ENCODE results near the gene DZIP1L. TPM values are rescaled to one million over a fixed set of nuclear protein-coding genes. Genes with fewer than 3 reads are reported as not detected.

Gene DZIP1L
- total and polyA plus RNA-seq, 9 of the 15 experiments (the other 6 are each of a cell fraction or from before 2014, with no cell fraction given): 0.03 to 1.5 (median 0.48) TPM; not detected in 1

DNA sequence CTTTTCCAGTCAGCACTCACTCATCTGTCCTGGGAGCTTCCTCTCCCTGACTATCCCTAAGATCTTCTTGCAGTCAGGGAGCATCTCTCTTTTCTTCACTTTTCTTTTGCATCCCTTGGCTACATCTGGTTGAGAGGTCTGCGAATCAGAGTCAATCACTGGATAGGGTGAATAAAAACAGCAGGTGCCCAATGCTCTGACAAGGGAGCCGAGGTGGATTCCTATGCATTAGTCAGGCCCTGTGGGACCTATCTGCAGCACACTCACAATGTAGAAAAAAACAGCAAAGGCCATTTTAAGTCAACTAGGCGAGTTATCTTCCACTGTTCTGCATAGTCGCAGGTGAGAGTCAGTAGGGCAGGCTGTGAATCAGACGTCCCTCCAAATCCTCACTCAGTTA, 35.5 kb downstream of the DZIP1L start:
- H3K9me1 ChIP-seq (ENCODE audit: control insufficient read depth, insufficient read depth, low read length): no peaks in the 10 kb centered on the region
- WGBS (ENCODE audit: insufficient coverage, low coverage, missing lambda C conversion rate): 3% methylated on average over 4 of the region's 5 CpGs
- in situ Hi-C loops (cut with MboI): no loop called here
- H3K27ac ChIP-seq (ENCODE audit: extremely low read depth, low read depth, low read length): no peak overlapping the region
- no peaks in the 10 kb centered on the region for H3K36me3 ChIP-seq (ENCODE audit: control insufficient read depth, insufficient read depth, low read length)
- POLR2A ChIA-PET: no interaction called here
- DNase-seq (ENCODE audit: extremely low read depth in 1 of 4, low spot score in 3 of 4) (no peak), ATAC-seq (no peak), FAIRE-seq (no peak)
- intact Hi-C loops (cut with micrococcal nuclease): no loop called here
- H3K4me3 ChIP-seq: no peak overlapping the region
- H3K79me2 ChIP-seq (ENCODE audit: control insufficient read depth, insufficient read depth, low read length): no peaks in the 10 kb centered on the region
- no peak overlapping the region for H3K4me2 ChIP-seq (ENCODE audit: insufficient read depth, low read length)
- TF ChIP-seq, protein P1, sequence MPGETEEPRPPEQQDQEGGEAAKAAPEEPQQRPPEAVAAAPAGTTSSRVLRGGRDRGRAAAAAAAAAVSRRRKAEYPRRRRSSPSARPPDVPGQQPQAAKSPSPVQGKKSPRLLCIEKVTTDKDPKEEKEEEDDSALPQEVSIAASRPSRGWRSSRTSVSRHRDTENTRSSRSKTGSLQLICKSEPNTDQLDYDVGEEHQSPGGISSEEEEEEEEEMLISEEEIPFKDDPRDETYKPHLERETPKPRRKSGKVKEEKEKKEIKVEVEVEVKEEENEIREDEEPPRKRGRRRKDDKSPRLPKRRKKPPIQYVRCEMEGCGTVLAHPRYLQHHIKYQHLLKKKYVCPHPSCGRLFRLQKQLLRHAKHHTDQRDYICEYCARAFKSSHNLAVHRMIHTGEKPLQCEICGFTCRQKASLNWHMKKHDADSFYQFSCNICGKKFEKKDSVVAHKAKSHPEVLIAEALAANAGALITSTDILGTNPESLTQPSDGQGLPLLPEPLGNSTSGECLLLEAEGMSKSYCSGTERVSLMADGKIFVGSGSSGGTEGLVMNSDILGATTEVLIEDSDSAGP (CRISPR knock-in tag; IDR thresholded peaks at IDR 0.05): no peak
- no peak for TF ChIP-seq HDAC6 (IDR thresholded peaks at IDR 0.05; ENCODE audit: low read depth, low read length)
- TF ChIP-seq ZSCAN32 (CRISPR knock-in tag; IDR thresholded peaks at IDR 0.05): no peak
- TF ChIP-seq ZNF445 (CRISPR knock-in tag; IDR thresholded peaks at IDR 0.05; ENCODE audit: low read depth): no peak
- TF ChIP-seq TEAD1 (CRISPR knock-in tag; IDR thresholded peaks at IDR 0.05): no peak
- TF ChIP-seq HIVEP1 (CRISPR knock-in tag; IDR thresholded peaks at IDR 0.05): no peak
- TF ChIP-seq RAD21 (CRISPR knock-in tag; conservative IDR thresholded peaks at IDR 0.05 in 1 of 2, IDR thresholded peaks at IDR 0.05 in 1 of 2): no peak
- no peak for TF ChIP-seq PTBP1 (IDR thresholded peaks at IDR 0.05; ENCODE audit: low read depth, low read length)
- no peak for TF ChIP-seq ILF3 (IDR thresholded peaks at IDR 0.05; ENCODE audit: borderline replicate concordance)
- no peak for TF ChIP-seq ZNF76 (CRISPR knock-in tag; IDR thresholded peaks at IDR 0.05; ENCODE audit: borderline replicate concordance)
- no peak for TF ChIP-seq ADNP (tag; IDR thresholded peaks at IDR 0.05)
- no peak for TF ChIP-seq NUFIP1 (IDR thresholded peaks at IDR 0.05; ENCODE audit: partially characterized antibody)
- TF ChIP-seq, protein P2, sequence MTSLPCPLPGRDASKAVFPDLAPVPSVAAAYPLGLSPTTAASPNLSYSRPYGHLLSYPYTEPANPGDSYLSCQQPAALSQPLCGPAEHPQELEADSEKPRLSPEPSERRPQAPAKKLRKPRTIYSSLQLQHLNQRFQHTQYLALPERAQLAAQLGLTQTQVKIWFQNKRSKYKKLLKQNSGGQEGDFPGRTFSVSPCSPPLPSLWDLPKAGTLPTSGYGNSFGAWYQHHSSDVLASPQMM (CRISPR knock-in tag; IDR thresholded peaks at IDR 0.05): no peak
- H4K20me1 ChIP-seq (replicated peaks; ENCODE audit: control insufficient read depth, insufficient read depth, low read length): no peaks in the 10 kb centered on the region; the same call in 1 of the 2 replicates
- CTCF ChIA-PET (ENCODE audit: low intra/inter-chr PET ratio): no interaction called here
- H3K4me1 ChIP-seq (replicated peaks in 1 of 2; ENCODE audit: control insufficient read depth in 2 of 2, insufficient read depth in 2 of 2, low read length in 2 of 2): no peaks in the 10 kb centered on the region
- no peaks in the 10 kb centered on the region for H3K9me3 ChIP-seq (replicated peaks; ENCODE audit: control insufficient read depth, insufficient read depth, low read depth, low read length)
- H3K9ac ChIP-seq (ENCODE audit: insufficient read depth in 1 of 2, low read depth in 2 of 2, low read length in 2 of 2): no peak overlapping the region
- peaks cover 0 to 12% of the 10 kb centered on the region in 2 experiments; a peak in 2 of 5 replicates for H3K27me3 ChIP-seq (ENCODE audit: control insufficient read depth in 2 of 2, insufficient read depth in 2 of 2, low read length in 2 of 2)
- BruUV-seq (replicated peaks): no TSS peak
- H2AFZ ChIP-seq (ENCODE audit: low read depth, low read length): no peak overlapping the region

Measured in K562 (cell line).